ENCODE data around the gene BMF.

- TF ChIP-seq CTCF (IDR thresholded peaks at IDR 0.05; ENCODE audit: extremely low read depth in 1 of 2, insufficient read depth in 1 of 2, low read depth in 1 of 2, low read length in 2 of 2) (no peak), POLR2AphosphoS5 (IDR thresholded peaks at IDR 0.05; ENCODE audit: insufficient read depth, low read depth, low read length) (no peak)
Measured at GRCh38 chr15:40097968-40098476, 10.7 kb downstream of the BMF start.

Data from endothelial cell of umbilical vein (primary cell).